Stimulated activated effector memory CD8-positive, alpha-beta T cell treated with anti-CD3 and anti-CD28 coated beads, Interleukin-12 subunit alpha, Interleukin-12 subunit beta, amount 100 ng/mL, for 72 hours (primary cell): Measurements from ENCODE around the gene ZNF862.

ENCODE experiments used
- ATAC-seq: fragments of 150-1000 bp; cut with Tn5 transposase; 2 replicates; pipeline ENCODE4 v1.10.0; 2021
- DNase-seq, 2 donors: peaks; one replicate each; pipeline ENCODE4 v3.0.0; 2021 to 2022; ENCODE audit warnings: low spot score in 2 of 2
- H3K27ac Mint-ChIP-seq: one replicate; pipeline ENCODE4 v1.8.0; 2022; ENCODE audit warnings: mild to moderate bottlenecking, mixed read lengths
- H3K36me3 Mint-ChIP-seq: one replicate; pipeline ENCODE4 v1.8.0; 2022; ENCODE audit warnings: mild to moderate bottlenecking, mixed read lengths
- H3K4me1 Mint-ChIP-seq: one replicate; pipeline ENCODE4 v1.8.0; 2022; ENCODE audit warnings: mixed read lengths
- H3K4me3 Mint-ChIP-seq: one replicate; pipeline ENCODE4 v1.8.0; 2022; ENCODE audit warnings: mild to moderate bottlenecking, mixed read lengths
- H3K9me3 Mint-ChIP-seq: one replicate; pipeline ENCODE4 v1.8.0; 2022; ENCODE audit warnings: mixed read lengths

The ZNF862 gene

DNA sequence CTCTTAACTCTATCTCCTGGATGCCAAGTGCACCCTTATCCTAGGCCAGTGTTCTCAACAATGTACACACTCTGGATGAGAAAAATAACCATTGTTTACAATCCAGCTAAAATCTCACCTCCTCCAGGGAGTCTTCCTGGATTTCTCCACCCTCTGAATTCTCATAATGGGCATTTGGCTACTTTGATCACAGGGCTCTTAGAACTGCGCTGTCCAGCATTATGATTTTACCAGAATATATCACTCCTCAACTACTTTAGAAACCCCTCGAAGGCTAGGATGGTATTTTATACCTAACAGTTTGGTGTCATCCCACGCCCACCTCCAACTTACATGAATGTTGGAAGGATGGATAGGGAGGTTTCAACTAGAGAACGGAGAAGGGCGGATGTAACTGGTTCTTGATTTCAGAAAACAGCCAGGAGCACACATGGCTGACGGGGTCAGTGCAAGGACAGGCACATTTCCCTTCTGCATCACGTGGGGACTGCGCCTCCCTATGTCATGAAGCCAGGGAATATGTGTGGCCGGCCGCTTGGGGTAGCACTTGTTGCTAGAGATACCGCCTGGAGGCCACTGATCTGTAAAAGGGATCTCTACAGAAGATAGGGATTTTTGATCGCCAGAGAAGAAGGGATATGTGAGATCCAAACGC, 34.4 kb downstream of the ZNF862 start:
- ATAC-seq, result no peak

DNA sequence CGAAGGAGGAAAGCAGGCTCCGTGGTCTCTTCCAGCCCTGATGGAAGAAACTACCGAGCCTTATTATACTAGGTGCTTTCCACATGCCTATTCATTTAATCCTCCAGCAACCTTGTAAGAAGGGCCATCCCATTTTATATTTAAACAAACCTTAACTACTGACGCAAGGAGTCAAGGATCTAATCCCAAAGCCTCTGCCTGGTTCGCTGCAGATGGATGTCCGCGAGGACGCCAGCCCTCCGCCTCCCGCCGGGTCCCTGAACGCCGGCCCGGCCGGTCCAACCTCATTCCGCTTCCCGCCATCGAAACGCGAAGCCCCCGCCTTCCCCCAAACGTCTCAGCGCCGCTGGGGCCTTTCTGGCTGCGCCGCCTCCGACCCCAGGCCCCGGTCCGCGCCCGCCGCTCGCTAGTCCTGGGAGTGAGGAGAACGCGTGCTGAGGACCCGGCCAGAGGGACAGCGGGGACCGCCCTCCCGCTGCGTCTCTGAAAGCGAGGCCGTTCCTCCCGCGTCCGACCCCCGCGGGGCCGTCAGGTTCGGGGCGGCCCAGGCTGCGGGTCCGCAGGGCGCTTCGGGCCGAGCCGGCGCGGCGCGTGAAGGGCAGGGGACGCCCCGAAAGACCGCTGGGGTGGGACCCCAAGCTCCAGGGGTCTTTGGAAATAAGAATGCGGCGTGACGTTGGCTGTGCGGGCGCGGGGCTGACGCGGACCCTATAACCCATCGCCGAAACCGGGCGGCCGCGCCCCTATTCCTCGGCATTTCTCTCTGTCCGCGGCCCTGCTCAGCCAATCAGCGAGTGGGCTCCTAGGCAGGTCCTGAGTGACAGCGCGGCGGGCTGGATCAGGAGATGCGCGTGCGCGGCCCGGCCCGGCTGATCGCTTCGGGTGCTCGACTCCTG, 35.1 kb downstream of the ZNF862 start, which contains the start of gene ATP6V0E2:
TSS of gene ATP6V0E2 (plus strand) at position 896 of the 896 bp plus-strand sequence. CDS start 97 bp downstream, outside the sequence.
- DNase-seq, result peak; percentile 88 to 96
- peak; percentile 94 for ATAC-seq
- peaks cover 13% of the 10 kb centered on the region for H3K36me3 Mint-ChIP-seq
- peak within 1 kb of the TSS; percentile 77 for H3K4me3 Mint-ChIP-seq
- H3K4me1 Mint-ChIP-seq, result peaks cover 60% of the 10 kb centered on the region
- H3K27ac Mint-ChIP-seq, result peak within 1 kb of the TSS; percentile 87
- H3K9me3 Mint-ChIP-seq, result no peaks in the 10 kb centered on the region

More for the DNA sequence above, 34.4 kb downstream of the ZNF862 start:
- DNase-seq, result peak; percentile 2 to 58
- H3K9me3 Mint-ChIP-seq, result no peaks in the 10 kb centered on the region
- peak overlapping the region; percentile 87 for H3K27ac Mint-ChIP-seq
- peaks cover 5% of the 10 kb centered on the region for H3K36me3 Mint-ChIP-seq
- H3K4me3 Mint-ChIP-seq, result peak overlapping the region; percentile 77
- peaks cover 61% of the 10 kb centered on the region for H3K4me1 Mint-ChIP-seq

GRCh38 chr7:149873970-149874643, 35.9 kb downstream of the ZNF862 start:
- Mint-ChIP-seq H3K27ac (peak overlapping the region; percentile 87), H3K4me1 (peaks cover 52% of the 10 kb centered on the region), H3K4me3 (peak overlapping the region; percentile 77), H3K36me3 (peaks cover 18% of the 10 kb centered on the region), H3K9me3 (no peaks in the 10 kb centered on the region)
- DNase-seq (peak in 1 of 2 donors; percentile 7), ATAC-seq (peak; percentile 9)

DNA sequence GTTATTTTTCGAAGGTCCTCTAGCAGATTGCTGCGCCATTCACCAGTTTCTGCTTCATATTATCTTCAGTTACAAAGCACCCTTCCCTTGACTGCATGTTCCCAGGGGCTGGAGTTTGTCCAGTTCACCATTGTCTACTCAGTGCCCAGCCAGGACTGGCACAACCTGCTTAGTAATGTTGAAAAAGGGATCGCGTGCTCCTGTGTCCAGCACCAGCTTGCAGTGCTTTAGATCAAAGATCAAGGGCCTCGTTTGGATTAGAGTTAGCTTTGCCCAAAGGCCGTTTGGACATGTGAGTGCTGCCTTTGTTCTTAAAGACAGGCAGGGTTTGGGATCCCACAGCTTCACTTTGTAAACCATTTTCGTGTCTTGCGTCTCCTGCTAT, 36.5 kb downstream of the ZNF862 start:
- peaks cover 48% of the 10 kb centered on the region for H3K4me1 Mint-ChIP-seq
- peak overlapping the region; percentile 87 for H3K27ac Mint-ChIP-seq

GRCh38 chr7:149875396-149875795, 37.2 kb downstream of the ZNF862 start:
- DNase-seq (no peak), ATAC-seq (no peak)
- Mint-ChIP-seq H3K4me1 (peaks cover 40% of the 10 kb centered on the region), H3K27ac (no peak overlapping the region), H3K4me3 (peak overlapping the region; percentile 77), H3K36me3 (peaks cover 18% of the 10 kb centered on the region), H3K9me3 (no peaks in the 10 kb centered on the region)

More for the DNA sequence above, 36.5 kb downstream of the ZNF862 start:
- Mint-ChIP-seq H3K36me3 (peaks cover 18% of the 10 kb centered on the region), H3K4me3 (peak overlapping the region; percentile 77), H3K9me3 (no peaks in the 10 kb centered on the region)
- no peak for DNase-seq
- ATAC-seq, result no peak

- Mint-ChIP-seq H3K36me3 (peaks cover 29% of the 10 kb centered on the region), H3K4me3 (no peak overlapping the region), H3K9me3 (no peaks in the 10 kb centered on the region), H3K27ac (no peak overlapping the region), H3K4me1 (peaks cover 33% of the 10 kb centered on the region)
- peak in 1 of 2 donors; percentile 43 for DNase-seq
- ATAC-seq, result no peak
These were observed 39.8 kb downstream of the ZNF862 start for GRCh38 chr7:149877890-149878522.

DNA sequence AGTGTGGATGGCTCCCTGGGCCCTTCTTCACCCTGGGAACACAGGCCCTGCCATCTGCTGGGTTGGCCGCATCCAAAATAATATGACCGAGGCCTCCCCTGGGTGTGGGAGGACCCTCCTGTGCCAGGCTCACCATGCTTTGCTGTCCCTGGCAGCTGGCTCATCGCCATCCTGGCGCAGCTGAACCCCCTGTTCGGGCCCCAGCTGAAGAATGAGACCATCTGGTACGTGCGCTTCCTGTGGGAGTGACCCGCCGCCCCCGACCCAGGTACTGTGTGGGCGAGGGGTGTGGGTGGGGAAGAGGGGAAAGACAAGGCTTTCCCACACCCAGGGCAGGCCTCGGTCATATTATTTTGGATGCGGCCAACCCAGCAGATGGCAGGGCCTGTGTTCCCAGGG, 40.3 kb downstream of the ZNF862 start:
- ATAC-seq, result no peak

GRCh38 chr7:149879271-149879743, 41.1 kb downstream of the ZNF862 start:
- H3K36me3 Mint-ChIP-seq, result peaks cover 38% of the 10 kb centered on the region
- H3K4me3 Mint-ChIP-seq, result no peak overlapping the region
- no peak for ATAC-seq
- no peaks in the 10 kb centered on the region for H3K9me3 Mint-ChIP-seq
- peak in 1 of 2 donors; percentile 38 for DNase-seq
- H3K27ac Mint-ChIP-seq, result no peak overlapping the region
- H3K4me1 Mint-ChIP-seq, result peaks cover 37% of the 10 kb centered on the region

More for the DNA sequence above, 40.3 kb downstream of the ZNF862 start:
- Mint-ChIP-seq H3K4me1 (peaks cover 38% of the 10 kb centered on the region), H3K27ac (no peak overlapping the region), H3K4me3 (no peak overlapping the region), H3K36me3 (peaks cover 33% of the 10 kb centered on the region), H3K9me3 (no peaks in the 10 kb centered on the region)
- no peak for DNase-seq

GRCh38 chr7:149879766-149880637, 41.8 kb downstream of the ZNF862 start:
- Mint-ChIP-seq H3K9me3 (no peaks in the 10 kb centered on the region), H3K27ac (no peak overlapping the region), H3K36me3 (peaks cover 38% of the 10 kb centered on the region), H3K4me3 (no peak overlapping the region), H3K4me1 (peaks cover 30% of the 10 kb centered on the region)
- DNase-seq (no peak), ATAC-seq (no peak)

- Mint-ChIP-seq H3K9me3 (no peaks in the 10 kb centered on the region), H3K27ac (peak overlapping the region; percentile 78), H3K4me3 (no peak overlapping the region), H3K36me3 (peaks cover 38% of the 10 kb centered on the region), H3K4me1 (peaks cover 23% of the 10 kb centered on the region)
- DNase-seq (no peak), ATAC-seq (no peak)
These were observed 42.6 kb downstream of the ZNF862 start for GRCh38 chr7:149880638-149881311.

- no peaks in the 10 kb centered on the region for H3K9me3 Mint-ChIP-seq
These were observed 43.4 kb downstream of the ZNF862 start for GRCh38 chr7:149881328-149882247.

GRCh38 chr7:149882248-149883047, 44.3 kb downstream of the ZNF862 start:
- Mint-ChIP-seq H3K36me3 (peaks cover 34% of the 10 kb centered on the region), H3K27ac (peak overlapping the region; percentile 77), H3K9me3 (no peaks in the 10 kb centered on the region), H3K4me1 (peaks cover 22% of the 10 kb centered on the region), H3K4me3 (no peak overlapping the region)
- DNase-seq (no peak), ATAC-seq (no peak)

More at GRCh38 chr7:149881328-149882247, 43.4 kb downstream of the ZNF862 start:
- DNase-seq (peak in 1 of 2 donors; percentile 30), ATAC-seq (no peak)
- Mint-ChIP-seq H3K4me1 (peaks cover 22% of the 10 kb centered on the region), H3K36me3 (peaks cover 38% of the 10 kb centered on the region), H3K27ac (peak overlapping the region; percentile 78), H3K4me3 (no peak overlapping the region)
